T-cell (primary cell): ENCODE results near the gene ATG3. TPM values are rescaled to one million over a fixed set of nuclear protein-coding genes. Genes with fewer than 3 reads are reported as not detected.
"Not testable (repeated sequence)": the region's sequence is repeated elsewhere in the genome, so short reads cannot be mapped to it uniquely, and the experiment has no call there.

Experiments
- ATAC-seq, 4 experiments: fragments of 200-7000 bp in 3 of 4; fragments of 150-1000 bp in 1 of 4; cut with Tn5 transposase; replicated peaks in 1 of 4; 1 replicate in 3 of 4; 2 replicates in 1 of 4; pipeline ENCODE4 v1.10.0; 2021; ENCODE audit warnings: moderate library complexity in 3 of 4, mild to moderate bottlenecking in 2 of 4, moderate number of reproducible peaks in 1 of 4
- CTCF ChIA-PET, 2 donors: fragments of 300-600 bp; sonication (Branson Sonifier 250); formaldehyde crosslinking; loops; one replicate each; lab custom pipeline; 2022; ENCODE audit warnings: antibody characterized with exemption in 2 of 2; lab: Charles Lee
- POLR2A ChIA-PET, 2 donors: fragments of 300-600 bp; sonication (Branson Sonifier 250); formaldehyde crosslinking; loops; one replicate each; lab custom pipeline; 2022; ENCODE audit warnings: antibody characterized with exemption in 2 of 2; lab: Charles Lee
- DNase-seq, 35 experiments: peaks; one replicate each; pipeline versions ENCODE4 v3.0.0 to v3.0.0-alpha.2; 2013 to 2023
- H3K27ac ChIP-seq: one replicate; pipeline ENCODE4 v1.5.1; 2013; ENCODE audit warnings: low read length
- H3K27me3 ChIP-seq, 2 experiments: replicated peaks in 1 of 2; 1 replicate in 1 of 2; 2 replicates in 1 of 2; pipeline versions ENCODE4 v1.6.1 to v1.7.0; 2013; ENCODE audit warnings: low read length in 1 of 2, mixed read lengths in 1 of 2; ENCODE audit not compliant: control insufficient read depth in 2 of 2, insufficient read depth in 2 of 2; ENCODE audit errors: extremely low read depth in 1 of 2
- H3K36me3 ChIP-seq, 2 donors: 1 replicate in 1 of 2; 2 replicates in 1 of 2; pipeline versions ENCODE4 v1.6.1 to v1.7.0; 2013; ENCODE audit warnings: low read length in 1 of 2; ENCODE audit not compliant: control insufficient read depth in 2 of 2, insufficient read depth in 1 of 2; ENCODE audit errors: extremely low read depth in 1 of 2
- H3K4me1 ChIP-seq, 2 experiments: 1 replicate in 1 of 2; 2 replicates in 1 of 2; pipeline versions ENCODE4 v1.6.1 to v1.7.0; 2013; ENCODE audit warnings: low read length in 2 of 2, mixed read lengths in 1 of 2; ENCODE audit not compliant: insufficient read depth in 2 of 2, control insufficient read depth in 1 of 2; ENCODE audit errors: extremely low read depth in 1 of 2
- H3K4me3 ChIP-seq, 2 donors: 1 replicate in 1 of 2; 2 replicates in 1 of 2; pipeline versions ENCODE4 v1.5.1 to v1.7.0; 2013; ENCODE audit warnings: mild to moderate bottlenecking in 2 of 2, low read length in 1 of 2, moderate library complexity in 1 of 2; ENCODE audit not compliant: control insufficient read depth in 1 of 2; ENCODE audit errors: extremely low read depth in 1 of 2
- H3K9me3 ChIP-seq: 2 replicates; pipeline ENCODE4 v1.7.0; 2013
- H3K27ac Mint-ChIP-seq, 2 donors: one replicate each; pipeline ENCODE4 v1.8.0; 2020 to 2021; ENCODE audit warnings: mild to moderate bottlenecking in 2 of 2, mixed read lengths in 2 of 2
- H3K27me3 Mint-ChIP-seq, 2 donors: one replicate each; pipeline ENCODE4 v1.8.0; 2021 to 2022; ENCODE audit warnings: mixed read lengths in 2 of 2
- H3K36me3 Mint-ChIP-seq: one replicate; pipeline ENCODE4 v1.8.0; 2021; ENCODE audit warnings: mixed read lengths
- H3K4me1 Mint-ChIP-seq, 3 donors: one replicate each; pipeline ENCODE4 v1.8.0; 2020 to 2022; ENCODE audit warnings: mixed read lengths in 3 of 3, mild to moderate bottlenecking in 1 of 3
- H3K4me3 Mint-ChIP-seq, 3 donors: one replicate each; pipeline ENCODE4 v1.8.0; 2020 to 2022; ENCODE audit warnings: mild to moderate bottlenecking in 3 of 3, mixed read lengths in 3 of 3, moderate library complexity in 3 of 3
- H3K9me3 Mint-ChIP-seq, 3 donors: one replicate each; pipeline ENCODE4 v1.8.0; 2020 to 2022; ENCODE audit warnings: mixed read lengths in 3 of 3
- WGBS: methylation state at CpG from one replicate; pipeline ENCODE4 v1.1.5; 2013; ENCODE audit warnings: missing lambda C conversion rate; ENCODE audit not compliant: insufficient coverage; 5-methylcytosine and 5-hydroxymethylcytosine counted together
- total RNA-seq, 35 experiments: library from RNA in 6 of 35; stranded (reverse) in 6 of 35; fragments of 120-200 nt in 1 of 35; gene quantifications; one replicate each; pipeline versions ENCODE4 v1.2.1 to v1.2.4 and lab custom pipeline; 2013 to 2026

The ATG3 gene
- total RNA-seq, 5 donors from 2014 or later (not counting 1 experiment from before 2014, with no cell fraction given): 40.5 to 51.1 (median 49.0) TPM

- CTCF ChIA-PET, H3K36me3 Mint-ChIP-seq, ATAC-seq: not testable (repeated sequence)
These were observed 67.4 kb downstream of the ATG3 start for GRCh38 chr3:112494448-112494767.

GRCh38 chr3:112492124-112492523 is 69.6 kb downstream of the ATG3 start:
- ATAC-seq: no peak
- no peaks in the 10 kb centered on the region for H3K27me3 ChIP-seq
- no peaks in the 10 kb centered on the region for H3K36me3 ChIP-seq
- H3K4me3 ChIP-seq: no peak overlapping the region
- no peak overlapping the region for H3K27ac ChIP-seq
- H3K36me3 Mint-ChIP-seq: peaks cover 20% of the 10 kb centered on the region
- peaks cover 85 to 91% (median 89%) of the 10 kb centered on the region in 3 donors for H3K4me1 Mint-ChIP-seq
- H3K4me3 Mint-ChIP-seq: peak overlapping the region in 1 of 3 donors; percentile 49
- no peaks in the 10 kb centered on the region for H3K9me3 ChIP-seq
- POLR2A ChIA-PET: no interaction called here
- peaks cover 26 to 48% of the 10 kb centered on the region in 2 experiments for H3K4me1 ChIP-seq
- no CpG with 5 or more reads among the region's 1 CpG for WGBS
- H3K9me3 Mint-ChIP-seq: no peaks in the 10 kb centered on the region
- DNase-seq: no peak
- CTCF ChIA-PET: interaction anchor here in 1 of 2 donors (1.5 kb wide), 1 partner anchor 28 kb away, joined by 5 read pairs; no protein-coding TSS in a partner anchor
- H3K27me3 Mint-ChIP-seq: no peaks in the 10 kb centered on the region
- H3K27ac Mint-ChIP-seq: peak overlapping the region; percentile 77 to 83

More at GRCh38 chr3:112494448-112494767, 67.4 kb downstream of the ATG3 start:
- not testable (repeated sequence) for H3K27me3 ChIP-seq, H3K36me3 ChIP-seq, DNase-seq, H3K27ac ChIP-seq, H3K4me3 ChIP-seq, H3K9me3 Mint-ChIP-seq, H3K9me3 ChIP-seq, H3K27me3 Mint-ChIP-seq
- Mint-ChIP-seq H3K4me1 (peaks cover 84 to 92% (median 85%) of the 10 kb centered on the region in 3 donors), H3K27ac (peak overlapping the region; percentile 71 to 83), H3K4me3 (peak overlapping the region; percentile 19 to 49 (median 34))
- H3K4me1 ChIP-seq: peaks cover 26 to 51% of the 10 kb centered on the region in 2 experiments
- no CpG with 5 or more reads among the region's 3 CpGs for WGBS
- POLR2A ChIA-PET: interaction anchor here (0.6 kb wide), 2 partner anchors 201 to 1157 kb away, joined by 3 read pairs; no protein-coding TSS in a partner anchor

- CTCF ChIA-PET: no interaction called here
- Histone ChIP-seq H3K4me3 (no peak overlapping the region), H3K4me1 (peaks cover 22 to 48% of the 10 kb centered on the region in 2 experiments), H3K27me3 (no peaks in the 10 kb centered on the region), H3K27ac (no peak overlapping the region), H3K9me3 (no peaks in the 10 kb centered on the region), H3K36me3 (no peaks in the 10 kb centered on the region)
- Mint-ChIP-seq H3K9me3 (no peaks in the 10 kb centered on the region), H3K36me3 (peaks cover 25% of the 10 kb centered on the region), H3K4me3 (peak overlapping the region; percentile 22 to 49 (median 37)), H3K27me3 (no peaks in the 10 kb centered on the region), H3K27ac (peak overlapping the region; percentile 77 to 83), H3K4me1 (peaks cover 85 to 88% (median 88%) of the 10 kb centered on the region in 3 donors)
- POLR2A ChIA-PET: interaction anchor here in 1 of 2 donors (0.5 to 0.6 kb wide), 2 partner anchors 121 to 481 kb away, joined by 3 to 4 read pairs; no protein-coding TSS in a partner anchor
- DNase-seq: no peak
- ATAC-seq: no peak
These were observed 70.4 kb downstream of the ATG3 start for GRCh38 chr3:112491373-112491772.

- H3K9me3 ChIP-seq: no peaks in the 10 kb centered on the region
- peaks cover 25% of the 10 kb centered on the region for H3K36me3 Mint-ChIP-seq
- H3K4me1 ChIP-seq: peaks cover 17 to 36% of the 10 kb centered on the region in 2 experiments
- H3K27ac Mint-ChIP-seq: peak overlapping the region; percentile 83 to 85
- peak in 1 of 4 experiments; percentile 62 for ATAC-seq
- no peaks in the 10 kb centered on the region for H3K27me3 Mint-ChIP-seq
- H3K27me3 ChIP-seq: no peaks in the 10 kb centered on the region
- ChIA-PET POLR2A (interaction anchor here (0.6 to 0.8 kb wide), 2 partner anchors 52 to 107 kb away, joined by 4 read pairs; no protein-coding TSS in a partner anchor), CTCF (interaction anchor here (0.8 to 1.7 kb wide), 3 partner anchors 18 to 378 kb away, joined by 3 read pairs; no protein-coding TSS in a partner anchor)
- peak overlapping the region; percentile 39 to 52 (median 49) for H3K4me3 Mint-ChIP-seq
- H3K4me3 ChIP-seq: no peak overlapping the region
- H3K9me3 Mint-ChIP-seq: no peaks in the 10 kb centered on the region
- peaks cover 72 to 73% (median 73%) of the 10 kb centered on the region in 3 donors for H3K4me1 Mint-ChIP-seq
- H3K27ac ChIP-seq: peak overlapping the region; percentile 3
- DNase-seq: no peak
- H3K36me3 ChIP-seq: no peaks in the 10 kb centered on the region
- WGBS: no CpG with 5 or more reads among the region's 4 CpGs
These were observed 71.9 kb downstream of the ATG3 start for GRCh38 chr3:112489674-112490479.

GRCh38 chr3:112486811-112487505 is 74.8 kb downstream of the ATG3 start:
- Mint-ChIP-seq H3K9me3 (no peaks in the 10 kb centered on the region), H3K36me3 (peaks cover 34% of the 10 kb centered on the region), H3K27me3 (no peaks in the 10 kb centered on the region), H3K4me3 (no peak overlapping the region), H3K27ac (peak overlapping the region in 1 of 2 donors; percentile 39), H3K4me1 (peaks cover 69 to 75% (median 72%) of the 10 kb centered on the region in 3 donors)
- no peaks in the 10 kb centered on the region for H3K36me3 ChIP-seq
- ChIA-PET CTCF (no interaction called here), POLR2A (interaction anchor here in 1 of 2 donors (0.6 kb wide), 1 partner anchor 12 kb away, joined by 3 read pairs; no protein-coding TSS in a partner anchor)
- ATAC-seq (no peak), DNase-seq (no peak)
- 67% methylated on average over 3 of the region's 7 CpGs for WGBS
- no peak overlapping the region for H3K27ac ChIP-seq
- no peak overlapping the region for H3K4me3 ChIP-seq
- H3K27me3 ChIP-seq: no peaks in the 10 kb centered on the region
- H3K4me1 ChIP-seq: peaks cover 15 to 34% of the 10 kb centered on the region in 2 experiments
- H3K9me3 ChIP-seq: no peaks in the 10 kb centered on the region

- no peak overlapping the region for H3K4me3 Mint-ChIP-seq
- ATAC-seq: no peak
- no peaks in the 10 kb centered on the region for H3K36me3 ChIP-seq
- DNase-seq: no peak
- H3K9me3 ChIP-seq: no peaks in the 10 kb centered on the region
- POLR2A ChIA-PET: interaction anchor here in 1 of 2 donors (0.7 kb wide), 1 partner anchor 358 kb away, joined by 4 read pairs; no protein-coding TSS in a partner anchor
- H3K27ac Mint-ChIP-seq: peak overlapping the region; percentile 53 to 62
- peaks cover 11 to 15% of the 10 kb centered on the region in 2 experiments for H3K4me1 ChIP-seq
- 80% methylated on average over 1 of the region's 4 CpGs for WGBS
- CTCF ChIA-PET: no interaction called here
- H3K27me3 Mint-ChIP-seq: no peaks in the 10 kb centered on the region
- no peaks in the 10 kb centered on the region for H3K27me3 ChIP-seq
- H3K4me3 ChIP-seq: no peak overlapping the region
- peaks cover 0 to 5% (median 0%) of the 10 kb centered on the region in 3 donors for H3K9me3 Mint-ChIP-seq
- no peak overlapping the region for H3K27ac ChIP-seq
- H3K4me1 Mint-ChIP-seq: peaks cover 67 to 75% (median 71%) of the 10 kb centered on the region in 3 donors
- peaks cover 45% of the 10 kb centered on the region for H3K36me3 Mint-ChIP-seq
These were observed 77.4 kb downstream of the ATG3 start for GRCh38 chr3:112484352-112484751.
